Activated CD4-positive, alpha-beta T cell treated with anti-CD3 and anti-CD28 coated beads, Interleukin-2, amount 10 ng/mL, durations not matched to agents 7 days and 5 days (primary cell): ENCODE results near the gene LPGAT1. TPM values are rescaled to one million over a fixed set of nuclear protein-coding genes. Genes with fewer than 3 reads are reported as not detected.
"Not testable (repeated sequence)": the region's sequence is repeated elsewhere in the genome, so short reads cannot be mapped to it uniquely, and the experiment has no call there.

Source experiments
- CTCF ChIA-PET: fragments of 350-600 bp; sonication (Branson Sonifier 250); formaldehyde crosslinking; loops from one replicate; lab custom pipeline; 2021; ENCODE audit warnings: antibody characterized with exemption; lab: Charles Lee
- POLR2A ChIA-PET: fragments of 350-600 bp; sonication (Branson Sonifier 250); formaldehyde crosslinking; loops from one replicate; lab custom pipeline; 2021; ENCODE audit warnings: antibody characterized with exemption; lab: Charles Lee
- DNase-seq: peaks from one replicate; pipeline ENCODE4 v3.0.0-alpha.2; 2020
- H3K27ac Mint-ChIP-seq: one replicate; pipeline ENCODE4 v1.8.0; 2021; ENCODE audit warnings: mild to moderate bottlenecking, moderate library complexity, mixed read lengths
- H3K27me3 Mint-ChIP-seq: one replicate; pipeline ENCODE4 v1.8.0; 2021; ENCODE audit warnings: mixed read lengths
- H3K36me3 Mint-ChIP-seq: one replicate; pipeline ENCODE4 v1.8.0; 2021; ENCODE audit warnings: low read depth, mixed read lengths
- H3K4me1 Mint-ChIP-seq: one replicate; pipeline ENCODE4 v1.8.0; 2021; ENCODE audit warnings: mixed read lengths
- H3K4me3 Mint-ChIP-seq: one replicate; pipeline ENCODE4 v1.8.0; 2021; ENCODE audit warnings: mild to moderate bottlenecking, moderate library complexity, mixed read lengths
- H3K9me3 Mint-ChIP-seq: one replicate; pipeline ENCODE4 v1.8.0; 2021; ENCODE audit warnings: mixed read lengths
- total RNA-seq, 2 experiments: library from RNA; stranded (reverse); gene quantifications; one replicate each; pipeline ENCODE4 v1.2.3, GENCODE V29; 2021

Gene LPGAT1
- total RNA-seq: 10 to 100 TPM; 76.0 to 82.9 TPM

GRCh38 chr1:211830328-211831142, at the start of gene LPGAT1:
Gene LPGAT1, minus strand, starts transcription at chr1:211830763. Its CDS starts 1,467 bp downstream, at chr1:211829296.
- Mint-ChIP-seq H3K4me1 (peaks cover 71% of the 10 kb centered on the region), H3K4me3 (peak within 1 kb of the TSS; percentile 94), H3K36me3 (peaks cover 34% of the 10 kb centered on the region), H3K27ac (peak within 1 kb of the TSS; percentile 93), H3K27me3 (no peaks in the 10 kb centered on the region), H3K9me3 (no peaks in the 10 kb centered on the region)
- ChIA-PET POLR2A (no interaction called here), CTCF (interaction anchor here (1.6 kb wide), 1 partner anchor 11 kb away, joined by 3 read pairs; no protein-coding TSS in a partner anchor)
- DNase-seq: peak; percentile 68

DNA sequence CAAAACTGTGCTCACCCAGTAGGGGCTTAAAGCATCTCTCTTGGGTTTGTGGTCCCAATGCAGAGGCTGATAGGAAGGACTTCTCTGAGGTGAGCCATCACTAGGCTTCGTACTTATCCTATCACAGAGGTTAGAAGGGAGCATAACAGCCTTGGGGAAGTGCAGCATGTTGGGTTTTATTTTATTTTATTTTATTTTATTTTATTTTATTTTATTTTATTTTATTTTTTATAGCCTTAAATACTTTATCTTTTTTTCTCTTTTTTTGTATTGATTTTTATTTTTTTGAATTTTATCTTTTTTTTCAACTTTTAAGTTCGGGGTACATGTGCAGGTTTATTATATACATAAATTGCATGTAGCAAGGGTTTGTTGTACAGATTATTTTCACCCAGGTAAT, 48.9 kb upstream of the LPGAT1 start:
- peaks cover 8% of the 10 kb centered on the region for H3K27me3 Mint-ChIP-seq
- DNase-seq: no peak
- H3K36me3 Mint-ChIP-seq: no peaks in the 10 kb centered on the region
- peaks cover 15% of the 10 kb centered on the region for H3K4me1 Mint-ChIP-seq
- CTCF ChIA-PET: interaction anchor here (1.3 kb wide), 1 partner anchor 10 kb away, joined by 3 read pairs; no protein-coding TSS in a partner anchor
- POLR2A ChIA-PET: no interaction called here
- peaks cover 5% of the 10 kb centered on the region for H3K9me3 Mint-ChIP-seq
- no peak overlapping the region for H3K27ac Mint-ChIP-seq
- no peak overlapping the region for H3K4me3 Mint-ChIP-seq

DNA sequence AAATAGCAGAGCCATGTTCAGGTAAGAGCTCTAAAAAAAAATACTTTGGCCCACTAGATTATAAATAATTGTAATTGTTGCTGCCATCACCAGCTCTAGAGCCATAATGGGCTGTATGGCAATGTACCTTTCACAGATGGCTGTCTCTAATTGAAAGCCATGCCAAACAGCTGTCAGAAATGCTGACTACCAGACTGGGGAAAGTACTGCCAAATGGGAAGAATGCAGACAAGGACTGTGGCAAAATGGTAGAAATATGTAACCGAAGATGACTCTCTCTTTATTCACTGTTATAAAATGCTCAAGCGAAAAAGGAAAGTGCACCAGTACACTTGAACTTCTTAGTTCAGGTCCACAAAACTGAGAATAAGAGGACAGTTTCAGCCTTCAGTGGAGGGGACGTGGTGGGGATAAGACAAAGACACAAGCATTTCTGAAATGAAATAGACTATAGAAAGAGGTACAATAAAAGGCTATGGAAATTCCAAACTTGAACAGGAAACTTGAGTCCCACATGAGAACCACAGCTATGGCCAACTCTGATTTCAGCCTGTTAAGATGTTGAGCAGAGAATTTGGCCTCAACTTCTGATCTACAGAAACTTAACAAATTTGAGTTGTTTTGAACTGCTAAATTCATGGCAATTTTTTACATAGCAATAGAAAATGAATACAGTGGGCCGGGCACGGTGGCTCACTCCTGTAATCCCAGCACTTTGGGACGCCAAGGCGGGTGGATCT, 46.5 kb upstream of the LPGAT1 start:
- ChIA-PET POLR2A (no interaction called here), CTCF (interaction anchor here (0.7 kb wide), 1 partner anchor 10 kb away, joined by 5 read pairs; no protein-coding TSS in a partner anchor)
- peaks cover 8% of the 10 kb centered on the region for H3K27me3 Mint-ChIP-seq
- no peak for DNase-seq
- H3K36me3 Mint-ChIP-seq: no peaks in the 10 kb centered on the region
- no peaks in the 10 kb centered on the region for H3K4me1 Mint-ChIP-seq
- no peak overlapping the region for H3K27ac Mint-ChIP-seq
- H3K9me3 Mint-ChIP-seq: peaks cover 3% of the 10 kb centered on the region
- H3K4me3 Mint-ChIP-seq: no peak overlapping the region

DNA sequence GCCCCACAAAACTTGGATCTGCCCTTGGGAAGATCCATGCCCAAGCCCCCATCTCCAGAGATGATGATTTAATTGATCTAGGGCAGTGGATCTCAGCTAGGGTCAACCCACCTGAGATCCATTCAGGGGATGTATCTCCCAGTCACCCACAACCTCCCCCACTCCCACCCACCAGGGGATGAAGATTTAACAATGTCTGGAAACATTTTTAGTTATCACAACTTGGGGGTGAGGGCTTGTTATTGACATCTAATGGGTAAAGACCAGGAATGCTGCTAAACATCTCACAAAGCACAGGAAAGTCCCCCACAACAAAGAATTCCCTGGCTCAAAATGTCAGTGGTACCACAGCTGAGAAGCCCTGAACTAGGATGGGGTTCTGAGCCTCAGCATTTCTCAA, 45.0 kb upstream of the LPGAT1 start:
- peaks cover 8% of the 10 kb centered on the region for H3K27me3 Mint-ChIP-seq
- H3K9me3 Mint-ChIP-seq: no peaks in the 10 kb centered on the region
- H3K4me3 Mint-ChIP-seq: no peak overlapping the region
- no peaks in the 10 kb centered on the region for H3K4me1 Mint-ChIP-seq
- H3K36me3 Mint-ChIP-seq: no peaks in the 10 kb centered on the region
- ChIA-PET CTCF (no interaction called here), POLR2A (no interaction called here)
- no peak overlapping the region for H3K27ac Mint-ChIP-seq
- DNase-seq: no peak

DNA sequence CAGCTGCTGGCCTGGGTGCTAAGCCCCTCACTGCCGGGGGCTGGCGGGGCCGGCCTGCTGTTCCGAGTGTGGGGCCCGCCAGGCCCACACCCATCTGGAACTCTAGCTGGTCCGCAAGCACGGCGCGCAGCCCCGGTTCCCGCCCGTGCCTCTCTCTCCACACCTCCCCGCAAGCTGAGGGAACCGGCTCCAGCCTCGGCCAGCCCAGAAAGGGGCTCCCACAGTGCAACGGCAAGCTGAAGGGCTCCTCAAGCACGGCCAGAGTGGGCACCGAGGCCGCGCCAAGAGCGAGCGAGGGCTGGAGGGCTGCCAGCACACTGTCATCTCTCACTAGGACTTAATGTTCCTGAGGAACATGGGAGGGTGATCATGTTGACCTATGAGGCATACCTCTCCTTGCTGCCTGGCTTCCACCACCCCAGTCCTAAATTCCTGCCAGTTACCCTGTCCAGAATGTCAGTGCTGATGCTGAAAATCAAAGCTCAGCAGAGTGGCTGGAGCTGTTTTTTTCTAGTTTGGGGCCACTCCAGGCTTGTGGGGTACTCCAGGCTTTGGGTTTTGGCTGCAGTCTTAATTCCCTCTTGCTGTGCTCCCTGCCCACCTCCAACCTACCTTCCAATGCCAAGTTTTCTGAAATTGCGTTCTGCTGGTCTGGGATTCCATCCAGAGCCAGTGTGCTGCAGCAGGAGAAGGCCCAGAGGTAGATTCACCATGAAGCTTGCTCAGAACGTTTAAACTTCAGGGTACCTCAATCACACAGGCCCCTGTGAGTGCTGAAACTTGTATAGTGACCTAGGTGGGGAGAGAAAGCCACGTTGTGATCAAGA, 44.2 kb upstream of the LPGAT1 start:
- CTCF ChIA-PET: interaction anchor here (2.1 kb wide), 1 partner anchor 18 kb away, joined by 5 read pairs; no protein-coding TSS in a partner anchor
- no peaks in the 10 kb centered on the region for H3K36me3 Mint-ChIP-seq
- H3K27me3 Mint-ChIP-seq: peaks cover 14% of the 10 kb centered on the region

GRCh38 chr1:211873731-211874130, 43.2 kb upstream of the LPGAT1 start:
- CTCF ChIA-PET: interaction anchor here (0.6 to 2.1 kb wide), 2 partner anchors 19 to 481 kb away, joined by 3 to 5 read pairs; no protein-coding TSS in a partner anchor
- not testable (repeated sequence) for H3K27ac Mint-ChIP-seq

More for the DNA sequence above, 44.2 kb upstream of the LPGAT1 start:
- Mint-ChIP-seq H3K27ac (no peak overlapping the region), H3K4me3 (no peak overlapping the region), H3K4me1 (no peaks in the 10 kb centered on the region), H3K9me3 (no peaks in the 10 kb centered on the region)
- DNase-seq: no peak
- POLR2A ChIA-PET: no interaction called here

GRCh38 chr1:211870156-211870555, 39.6 kb upstream of the LPGAT1 start:
- Mint-ChIP-seq H3K4me3 (no peak overlapping the region), H3K36me3 (no peaks in the 10 kb centered on the region), H3K27ac (no peak overlapping the region), H3K4me1 (no peaks in the 10 kb centered on the region), H3K27me3 (peaks cover 39% of the 10 kb centered on the region), H3K9me3 (peaks cover 2% of the 10 kb centered on the region)
- POLR2A ChIA-PET: no interaction called here
- no peak for DNase-seq
- CTCF ChIA-PET: no interaction called here

More at GRCh38 chr1:211873731-211874130, 43.2 kb upstream of the LPGAT1 start:
- H3K36me3 Mint-ChIP-seq, DNase-seq, H3K4me1 Mint-ChIP-seq, H3K4me3 Mint-ChIP-seq, POLR2A ChIA-PET, H3K9me3 Mint-ChIP-seq: not testable (repeated sequence)
- peaks cover 19% of the 10 kb centered on the region for H3K27me3 Mint-ChIP-seq

GRCh38 chr1:211865180-211865579, 34.6 kb upstream of the LPGAT1 start:
- Mint-ChIP-seq H3K27me3 (peaks cover 47% of the 10 kb centered on the region), H3K4me1 (peaks cover 8% of the 10 kb centered on the region), H3K4me3 (no peak overlapping the region), H3K9me3 (peaks cover 6% of the 10 kb centered on the region), H3K36me3 (peaks cover 4% of the 10 kb centered on the region), H3K27ac (no peak overlapping the region)
- POLR2A ChIA-PET: no interaction called here
- CTCF ChIA-PET: no interaction called here
- DNase-seq: no peak

DNA sequence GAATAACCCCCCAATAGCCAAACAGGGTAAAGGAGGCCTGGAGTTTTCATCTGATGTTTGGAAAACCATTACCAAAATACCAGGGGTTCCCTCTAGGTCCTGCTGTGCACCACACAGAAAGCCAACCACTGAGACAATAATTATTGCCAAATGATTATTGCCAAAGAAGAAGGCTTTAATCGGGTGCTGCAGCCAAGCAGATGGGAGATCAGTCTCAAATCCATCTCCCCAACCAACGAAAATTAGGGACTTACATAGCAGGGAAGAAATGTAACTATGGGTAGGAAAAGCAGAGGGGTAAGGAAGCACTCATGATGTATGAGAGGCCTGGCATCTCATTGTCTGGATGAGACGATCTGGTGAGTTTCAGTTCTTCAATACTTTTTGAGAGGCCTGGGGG, 28.8 kb upstream of the LPGAT1 start:
- Mint-ChIP-seq H3K27me3 (peaks cover 23% of the 10 kb centered on the region), H3K4me3 (no peak overlapping the region), H3K27ac (no peak overlapping the region), H3K9me3 (peaks cover 24% of the 10 kb centered on the region), H3K36me3 (peaks cover 13% of the 10 kb centered on the region), H3K4me1 (peaks cover 8% of the 10 kb centered on the region)
- no peak for DNase-seq
- POLR2A ChIA-PET: no interaction called here
- CTCF ChIA-PET: no interaction called here

GRCh38 chr1:211851174-211851573, 20.6 kb upstream of the LPGAT1 start:
- ChIA-PET POLR2A (no interaction called here), CTCF (interaction anchor here (1.3 kb wide), 1 partner anchor 48 kb away, joined by 3 read pairs; no protein-coding TSS in a partner anchor)

GRCh38 chr1:211843507-211844298, 13.1 kb upstream of the LPGAT1 start:
- Mint-ChIP-seq H3K9me3 (peaks cover 8% of the 10 kb centered on the region), H3K4me1 (peaks cover 33% of the 10 kb centered on the region), H3K27ac (peak overlapping the region; percentile 91), H3K36me3 (peaks cover 14% of the 10 kb centered on the region), H3K27me3 (no peaks in the 10 kb centered on the region), H3K4me3 (no peak overlapping the region)
- no peak for DNase-seq
- ChIA-PET POLR2A (no interaction called here), CTCF (interaction anchor here (0.9 to 1.8 kb wide), 2 partner anchors 82 to 146 kb away, joined by 3 read pairs; no protein-coding TSS in a partner anchor)

More at GRCh38 chr1:211851174-211851573, 20.6 kb upstream of the LPGAT1 start:
- H3K4me3 Mint-ChIP-seq: no peak overlapping the region
- peaks cover 3% of the 10 kb centered on the region for H3K9me3 Mint-ChIP-seq
- no peak for DNase-seq
- peaks cover 15% of the 10 kb centered on the region for H3K27me3 Mint-ChIP-seq
- H3K4me1 Mint-ChIP-seq: no peaks in the 10 kb centered on the region
- H3K36me3 Mint-ChIP-seq: no peaks in the 10 kb centered on the region
- no peak overlapping the region for H3K27ac Mint-ChIP-seq
